ENCODE results near the gene PNPLA7. TPM values are rescaled to one million over a fixed set of nuclear protein-coding genes. Genes with fewer than 3 reads are reported as not detected.

The PNPLA7 gene
- total RNA-seq, 2 experiments from 2014 or later: 1.5 to 10.2 TPM

DNA sequence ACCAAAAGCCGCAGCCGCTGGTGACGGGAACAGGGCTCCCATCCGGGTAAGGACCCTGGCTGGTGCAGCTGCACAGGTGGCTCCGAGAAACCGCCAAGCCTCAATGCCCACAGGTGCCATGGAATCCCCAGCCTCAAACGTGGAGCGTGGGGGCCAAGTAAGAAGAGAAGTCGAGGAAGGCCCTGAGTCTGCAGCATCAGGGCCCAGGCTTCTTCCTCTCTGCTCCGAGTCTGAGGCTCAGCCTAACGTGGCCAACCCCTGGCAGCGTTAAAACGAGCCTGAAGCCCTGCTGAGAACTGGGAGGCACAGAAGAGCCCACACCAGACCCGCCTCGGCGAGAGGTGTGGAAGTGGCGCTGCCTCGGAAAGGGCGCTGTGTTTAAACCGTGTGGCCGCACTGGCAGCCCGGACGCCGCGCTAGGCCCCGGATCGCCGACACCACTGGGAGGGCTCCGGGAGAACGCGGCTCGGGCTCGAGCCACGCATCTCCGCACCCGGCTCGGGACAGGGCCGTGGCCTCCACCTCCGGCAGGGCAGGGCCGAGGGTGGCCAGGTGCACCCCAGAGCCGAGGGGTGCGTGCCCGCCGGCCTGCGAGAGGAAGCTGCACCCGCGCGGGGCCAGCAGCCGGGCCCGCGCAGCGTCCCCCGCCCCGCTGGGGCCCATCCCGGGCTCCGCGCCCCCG, 39.4 kb upstream of the PNPLA7 start:
- Histone ChIP-seq H3K27ac (ENCODE audit: low read depth, low read length, poor library complexity, severe bottlenecking) (peak overlapping the region; percentile 29), H3K9me2 (ENCODE audit: insufficient read depth, low read length) (no peaks in the 10 kb centered on the region), H3K4me2 (ENCODE audit: low read length) (peak overlapping the region; percentile 93), H3K4me3 (ENCODE audit: low read depth, low read length, poor library complexity, severe bottlenecking) (peak overlapping the region; percentile 76), H3K79me2 (ENCODE audit: insufficient read depth, low read depth, low read length) (peaks cover 15% of the 10 kb centered on the region; the same call in 1 of the 2 replicates), H4K20me1 (ENCODE audit: insufficient read depth, low read length) (peaks cover 8% of the 10 kb centered on the region), H3K4me1 (ENCODE audit: insufficient read depth, low read length, poor library complexity, severe bottlenecking) (peaks cover 13% of the 10 kb centered on the region), H2AFZ (ENCODE audit: low read length) (no peak overlapping the region), H3K9me3 (ENCODE audit: low read length) (no peaks in the 10 kb centered on the region), H3K36me3 (ENCODE audit: insufficient read depth, low read length) (peaks cover 48% of the 10 kb centered on the region)
- intact Hi-C loops (cut with micrococcal nuclease; ENCODE audit: unreplicated experiment): loop anchor here (1.0 to 2.0 kb wide), 2 partner anchors 13 to 16 kb away; partner anchors contain the start of gene ARRDC1
- no TSS peak for BruUV-seq (replicated peaks)
- POLR2A ChIA-PET: no interaction called here
- CTCF ChIA-PET (ENCODE audit: unreplicated experiment): no interaction called here
- no peak for TF ChIP-seq EZH2phosphoT487 (IDR thresholded peaks at IDR 0.05; ENCODE audit: borderline replicate concordance, low read depth, low read length)
- TF ChIP-seq, protein P1, sequence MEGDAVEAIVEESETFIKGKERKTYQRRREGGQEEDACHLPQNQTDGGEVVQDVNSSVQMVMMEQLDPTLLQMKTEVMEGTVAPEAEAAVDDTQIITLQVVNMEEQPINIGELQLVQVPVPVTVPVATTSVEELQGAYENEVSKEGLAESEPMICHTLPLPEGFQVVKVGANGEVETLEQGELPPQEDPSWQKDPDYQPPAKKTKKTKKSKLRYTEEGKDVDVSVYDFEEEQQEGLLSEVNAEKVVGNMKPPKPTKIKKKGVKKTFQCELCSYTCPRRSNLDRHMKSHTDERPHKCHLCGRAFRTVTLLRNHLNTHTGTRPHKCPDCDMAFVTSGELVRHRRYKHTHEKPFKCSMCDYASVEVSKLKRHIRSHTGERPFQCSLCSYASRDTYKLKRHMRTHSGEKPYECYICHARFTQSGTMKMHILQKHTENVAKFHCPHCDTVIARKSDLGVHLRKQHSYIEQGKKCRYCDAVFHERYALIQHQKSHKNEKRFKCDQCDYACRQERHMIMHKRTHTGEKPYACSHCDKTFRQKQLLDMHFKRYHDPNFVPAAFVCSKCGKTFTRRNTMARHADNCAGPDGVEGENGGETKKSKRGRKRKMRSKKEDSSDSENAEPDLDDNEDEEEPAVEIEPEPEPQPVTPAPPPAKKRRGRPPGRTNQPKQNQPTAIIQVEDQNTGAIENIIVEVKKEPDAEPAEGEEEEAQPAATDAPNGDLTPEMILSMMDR (conservative IDR thresholded peaks at IDR 0.05; ENCODE audit: low read length): 0 out of 2 replicates have a peak, but pooled peaks have one; percentile 13
- peak; percentile 52 for DNase-seq (ENCODE audit: low spot score)

DNA sequence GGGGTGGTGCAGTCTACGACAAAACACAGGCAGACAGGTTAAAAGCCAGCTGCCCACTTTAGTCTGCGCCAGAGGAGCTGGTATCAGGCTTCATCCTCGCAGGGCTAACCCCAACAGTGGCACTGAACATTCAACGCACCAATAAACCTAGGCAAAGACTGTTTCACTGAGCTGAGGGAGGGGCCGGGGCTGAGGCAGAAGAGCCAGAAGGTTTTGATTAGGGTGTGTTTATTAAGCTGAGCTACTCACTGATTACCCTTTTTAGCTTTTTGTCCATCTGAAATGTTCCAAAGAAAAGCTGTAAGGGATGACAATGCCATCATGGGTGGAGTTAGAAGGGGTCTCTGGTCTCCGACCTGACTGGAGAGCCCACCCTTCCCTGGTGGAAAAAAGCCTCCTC, 38.7 kb upstream of the PNPLA7 start:
- no peak for DNase-seq (ENCODE audit: low spot score)
- Histone ChIP-seq H3K4me1 (ENCODE audit: insufficient read depth, low read length, poor library complexity, severe bottlenecking) (peaks cover 13% of the 10 kb centered on the region), H3K36me3 (ENCODE audit: insufficient read depth, low read length) (peaks cover 55% of the 10 kb centered on the region), H3K79me2 (ENCODE audit: insufficient read depth, low read depth, low read length) (peaks cover 15% of the 10 kb centered on the region; the same call in 1 of the 2 replicates), H2AFZ (ENCODE audit: low read length) (no peak overlapping the region), H3K4me2 (ENCODE audit: low read length) (peak overlapping the region; percentile 93), H4K20me1 (ENCODE audit: insufficient read depth, low read length) (peaks cover 8% of the 10 kb centered on the region), H3K9me3 (ENCODE audit: low read length) (no peaks in the 10 kb centered on the region), H3K27ac (ENCODE audit: low read depth, low read length, poor library complexity, severe bottlenecking) (peak overlapping the region; percentile 29), H3K4me3 (ENCODE audit: low read depth, low read length, poor library complexity, severe bottlenecking) (peak overlapping the region; percentile 76), H3K9me2 (ENCODE audit: insufficient read depth, low read length) (no peaks in the 10 kb centered on the region)
- ChIA-PET POLR2A (no interaction called here), CTCF (ENCODE audit: unreplicated experiment) (no interaction called here)
- intact Hi-C loops (cut with micrococcal nuclease; ENCODE audit: unreplicated experiment): no loop called here
- TF ChIP-seq, protein P1 (conservative IDR thresholded peaks at IDR 0.05; ENCODE audit: low read length): no peak
- TF ChIP-seq EZH2phosphoT487 (IDR thresholded peaks at IDR 0.05; ENCODE audit: borderline replicate concordance, low read depth, low read length): no peak
- no TSS peak for BruUV-seq (replicated peaks)

DNA sequence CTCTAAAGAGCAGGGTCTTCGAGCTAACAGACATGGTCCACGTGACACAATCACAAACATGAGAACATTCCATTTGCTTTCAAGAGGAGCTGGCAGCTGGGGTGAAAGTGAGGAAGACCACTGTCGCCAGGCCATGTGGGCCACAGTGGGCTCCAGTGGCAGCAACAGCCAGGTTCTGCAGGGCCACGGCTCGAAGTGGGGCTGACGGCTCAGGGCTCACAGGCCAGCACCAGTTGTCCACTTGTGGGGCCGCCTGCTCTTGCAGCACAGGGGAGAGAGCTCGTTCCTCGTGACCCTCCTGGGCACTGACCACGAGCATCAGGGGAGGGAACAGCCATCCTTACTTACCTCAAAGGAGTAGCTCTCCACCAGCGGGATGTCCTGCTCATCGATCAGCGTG, 38.1 kb upstream of the PNPLA7 start:
- Histone ChIP-seq H3K79me2 (ENCODE audit: insufficient read depth, low read depth, low read length) (peaks cover 15% of the 10 kb centered on the region; the same call in 1 of the 2 replicates), H3K9me3 (ENCODE audit: low read length) (no peaks in the 10 kb centered on the region), H3K4me1 (ENCODE audit: insufficient read depth, low read length, poor library complexity, severe bottlenecking) (peaks cover 13% of the 10 kb centered on the region), H4K20me1 (ENCODE audit: insufficient read depth, low read length) (peaks cover 8% of the 10 kb centered on the region), H3K36me3 (ENCODE audit: insufficient read depth, low read length) (peaks cover 61% of the 10 kb centered on the region), H3K4me3 (ENCODE audit: low read depth, low read length, poor library complexity, severe bottlenecking) (no peak overlapping the region), H2AFZ (ENCODE audit: low read length) (no peak overlapping the region), H3K27ac (ENCODE audit: low read depth, low read length, poor library complexity, severe bottlenecking) (no peak overlapping the region), H3K9me2 (ENCODE audit: insufficient read depth, low read length) (no peaks in the 10 kb centered on the region), H3K4me2 (ENCODE audit: low read length) (peak overlapping the region; percentile 93)
- no peak for TF ChIP-seq EZH2phosphoT487 (IDR thresholded peaks at IDR 0.05; ENCODE audit: borderline replicate concordance, low read depth, low read length)
- TF ChIP-seq, protein P1 (conservative IDR thresholded peaks at IDR 0.05; ENCODE audit: low read length): no peak
- intact Hi-C loops (cut with micrococcal nuclease; ENCODE audit: unreplicated experiment): no loop called here
- POLR2A ChIA-PET: no interaction called here
- CTCF ChIA-PET (ENCODE audit: unreplicated experiment): interaction anchor here (0.7 kb wide), 1 partner anchor 17 kb away, joined by 3 read pairs; the partner anchor contains the start of gene ARRDC1
- BruUV-seq (replicated peaks): no TSS peak
- no peak for DNase-seq (ENCODE audit: low spot score)
